Measurements from ENCODE around the gene CFAP90.

GRCh38 chr5:7822449-7822848, 28.5 kb downstream of the CFAP90 start:
- no peak for TF ChIP-seq CTCF (IDR thresholded peaks at IDR 0.05; ENCODE audit: poor library complexity, severe bottlenecking)
- TF ChIP-seq EP300 (conservative IDR thresholded peaks at IDR 0.05; ENCODE audit: poor library complexity, severe bottlenecking) = no peak
- TF ChIP-seq RAD21 (conservative IDR thresholded peaks at IDR 0.05) = no peak
- TF ChIP-seq REST (IDR thresholded peaks at IDR 0.05; ENCODE audit: borderline replicate concordance) = no peak
- TF ChIP-seq POLR2AphosphoS5 (IDR thresholded peaks at IDR 0.05) = no peak
- TF ChIP-seq TAF1 (IDR thresholded peaks at IDR 0.05; ENCODE audit: low read depth) = no peak
- TF ChIP-seq SMC3 (conservative IDR thresholded peaks at IDR 0.05; ENCODE audit: poor library complexity) = no peak

Measured in neural cell (in vitro differentiated cells).